MCF 10A (cell line): ENCODE measurements around the gene CSNK1E. TPM values are rescaled to one million over a fixed set of nuclear protein-coding genes. Genes with fewer than 3 reads are reported as not detected.

Experiments
- BruUV-seq: library from RNA; stranded (reverse); fragments of 400-500 nt; replicated peaks from 2 replicates; lab custom pipeline; 2021; lab: Mats Ljungman, UMichigan
- CTCF ChIA-PET: fragments of 300-600 bp; sonication (Branson Sonifier 250); formaldehyde crosslinking; extraction: SDS; loops from one replicate; lab custom pipeline; 2021; ENCODE audit warnings: antibody characterized with exemption, inconsistent platforms; lab: Yijun Ruan, JAX
- POLR2A ChIA-PET: fragments of 300-600, 350-650 bp; sonication (Branson Sonifier 250); formaldehyde crosslinking; extraction: SDS; loops from one replicate; lab custom pipeline; 2020; ENCODE audit warnings: antibody characterized with exemption, inconsistent platforms; lab: Yijun Ruan, JAX
- DNase-seq: peaks from one replicate; pipeline ENCODE4 v3.0.0-alpha.2; 2018; ENCODE audit not compliant: unreplicated experiment
- H3K27ac Mint-ChIP-seq: one replicate; pipeline ENCODE4 v1.8.0; 2022; ENCODE audit warnings: mild to moderate bottlenecking, low read depth, mixed read lengths; ENCODE audit not compliant: unreplicated experiment
- H3K27me3 Mint-ChIP-seq: one replicate; pipeline ENCODE4 v1.8.0; 2022; ENCODE audit warnings: mixed read lengths; ENCODE audit not compliant: insufficient read depth, unreplicated experiment
- H3K36me3 Mint-ChIP-seq: one replicate; pipeline ENCODE4 v1.8.0; 2022; ENCODE audit warnings: mild to moderate bottlenecking, moderate library complexity, mixed read lengths; ENCODE audit not compliant: insufficient read depth, unreplicated experiment
- H3K4me1 Mint-ChIP-seq: one replicate; pipeline ENCODE4 v1.8.0; 2022; ENCODE audit warnings: mixed read lengths; ENCODE audit not compliant: insufficient read depth, unreplicated experiment
- H3K4me3 Mint-ChIP-seq: one replicate; pipeline ENCODE4 v1.8.0; 2022; ENCODE audit warnings: mild to moderate bottlenecking, moderate library complexity, mixed read lengths; ENCODE audit not compliant: unreplicated experiment
- H3K9me3 Mint-ChIP-seq: one replicate; pipeline ENCODE4 v1.8.0; 2022; ENCODE audit warnings: mixed read lengths; ENCODE audit not compliant: unreplicated experiment
- CTCF ChIP-seq: fragments of 200-600 bp; IDR thresholded peaks from one replicate; pipeline ENCODE4 v1.8.0; 2022; ENCODE audit warnings: antibody characterized with exemption, mild to moderate bottlenecking; ENCODE audit not compliant: unreplicated experiment
- intact Hi-C: fragments of 100-400 bp; cut with micrococcal nuclease; formaldehyde crosslinking; loops from 2 replicates; pipeline ENCODE4 v1.14.1; 2022
- total RNA-seq: library from RNA; stranded (reverse); gene quantifications from 2 replicates; pipeline ENCODE4 v1.2.3, GENCODE V29; 2022

CSNK1E gene
- total RNA-seq, 1 experiment from 2014 or later = 425 TPM

- H3K27ac Mint-ChIP-seq = no peak overlapping the region
- no peak for DNase-seq
- BruUV-seq = no TSS peak
- peaks cover 79% of the 10 kb centered on the region for H3K36me3 Mint-ChIP-seq
- no peaks in the 10 kb centered on the region for H3K4me1 Mint-ChIP-seq
- H3K27me3 Mint-ChIP-seq = no peaks in the 10 kb centered on the region
- POLR2A ChIA-PET = interaction anchor here (0.6 to 4.4 kb wide), 4 partner anchors 8 to 950 kb away, joined by 3 to 25 read pairs (median 5); no protein-coding TSS in a partner anchor
- H3K4me3 Mint-ChIP-seq = no peak overlapping the region
- CTCF ChIA-PET = no interaction called here
- no peaks in the 10 kb centered on the region for H3K9me3 Mint-ChIP-seq
- intact Hi-C loops = no loop called here
- TF ChIP-seq CTCF = no peak
Measured at GRCh38 chr22:38289583-38290082, 27.6 kb downstream of the CSNK1E start.

GRCh38 chr22:38286915-38287669 is 30.1 kb downstream of the CSNK1E start:
- H3K9me3 Mint-ChIP-seq = no peaks in the 10 kb centered on the region
- ChIA-PET CTCF (interaction anchor here (0.6 to 0.8 kb wide), 2 partner anchors 12 to 234 kb away, joined by 3 read pairs; no protein-coding TSS in a partner anchor), POLR2A (interaction anchor here (1.1 to 4.4 kb wide), 2 partner anchors 11 to 31 kb away, joined by 3 to 25 read pairs; no protein-coding TSS in a partner anchor)
- H3K4me1 Mint-ChIP-seq = peaks cover 16% of the 10 kb centered on the region
- no peak overlapping the region for H3K4me3 Mint-ChIP-seq
- no TSS peak for BruUV-seq
- DNase-seq = no peak
- peaks cover 68% of the 10 kb centered on the region for H3K36me3 Mint-ChIP-seq
- H3K27ac Mint-ChIP-seq = no peak overlapping the region
- intact Hi-C loops = no loop called here
- no peak for TF ChIP-seq CTCF
- no peaks in the 10 kb centered on the region for H3K27me3 Mint-ChIP-seq

GRCh38 chr22:38285018-38285417 is 32.2 kb downstream of the CSNK1E start:
- intact Hi-C loops = no loop called here
- no peak overlapping the region for H3K27ac Mint-ChIP-seq
- peaks cover 16% of the 10 kb centered on the region for H3K4me1 Mint-ChIP-seq
- no peak for DNase-seq
- ChIA-PET CTCF (interaction anchor here (0.5 kb wide), 1 partner anchor 184 kb away, joined by 3 read pairs; no protein-coding TSS in a partner anchor), POLR2A (interaction anchor here (0.7 to 3.9 kb wide), 5 partner anchors 12 to 283 kb away, joined by 3 to 30 read pairs (median 10); no protein-coding TSS in a partner anchor)
- peaks cover 51% of the 10 kb centered on the region for H3K36me3 Mint-ChIP-seq
- no peak for TF ChIP-seq CTCF
- H3K27me3 Mint-ChIP-seq = no peaks in the 10 kb centered on the region
- BruUV-seq = no TSS peak
- no peak overlapping the region for H3K4me3 Mint-ChIP-seq
- no peaks in the 10 kb centered on the region for H3K9me3 Mint-ChIP-seq

- Mint-ChIP-seq H3K9me3 (no peaks in the 10 kb centered on the region), H3K27ac (peak overlapping the region; percentile 61), H3K4me1 (peaks cover 16% of the 10 kb centered on the region), H3K4me3 (no peak overlapping the region), H3K27me3 (no peaks in the 10 kb centered on the region), H3K36me3 (peaks cover 41% of the 10 kb centered on the region)
- POLR2A ChIA-PET = interaction anchor here (0.6 to 3.9 kb wide), 9 partner anchors 9 to 81 kb away, joined by 3 to 30 read pairs (median 7); partner anchors contain the start of gene TMEM184B
- no peak for TF ChIP-seq CTCF
- intact Hi-C loops = no loop called here
- no TSS peak for BruUV-seq
- DNase-seq = no peak
- CTCF ChIA-PET = interaction anchor here (0.7 kb wide), 1 partner anchor 185 kb away, joined by 3 read pairs; no protein-coding TSS in a partner anchor
Measured at GRCh38 chr22:38284042-38284402, 33.2 kb downstream of the CSNK1E start.
